Measurements from ENCODE around the gene NUDT17.

GRCh38 chr1:145806844-145807243 lies 38.6 kb upstream of the NUDT17 start:
- TF ChIP-seq CTCF (conservative IDR thresholded peaks at IDR 0.05 in 1 of 2, IDR thresholded peaks at IDR 0.05 in 1 of 2; ENCODE audit: extremely low read depth in 1 of 2, insufficient read depth in 1 of 2, low read depth in 1 of 2, low read length in 2 of 2) (no peak), EZH2 (IDR thresholded peaks at IDR 0.05; ENCODE audit: borderline replicate concordance, low read length) (no peak)

Measured in mammary epithelial cell (primary cell).